Neural crest cell (in vitro differentiated cells): ENCODE measurements around the gene SH2D7. TPM values are rescaled to one million over a fixed set of nuclear protein-coding genes. Genes with fewer than 3 reads are reported as not detected.
"Not testable (repeated sequence)": the region's sequence is repeated elsewhere in the genome, so short reads cannot be mapped to it uniquely, and the experiment has no call there.

ENCODE experiments used
- DNase-seq: peaks from one replicate; pipeline ENCODE4 v3.0.0; 2021; ENCODE audit warnings: low read depth, mixed read lengths, low spot score
- H3K27ac Mint-ChIP-seq: one replicate; pipeline ENCODE4 v1.8.0; 2021; ENCODE audit warnings: mild to moderate bottlenecking, mixed read lengths; ENCODE audit not compliant: unreplicated experiment
- H3K27me3 Mint-ChIP-seq: 2 replicates; pipeline ENCODE4 v1.8.0; 2021; ENCODE audit warnings: low read depth, mild to moderate bottlenecking, mixed read lengths
- H3K36me3 Mint-ChIP-seq: 2 replicates; pipeline ENCODE4 v1.8.0; 2021; ENCODE audit warnings: low read depth, mild to moderate bottlenecking, mixed read lengths
- H3K4me1 Mint-ChIP-seq: 2 replicates; pipeline ENCODE4 v1.8.0; 2021; ENCODE audit warnings: mixed read lengths
- H3K4me3 Mint-ChIP-seq: one replicate; pipeline ENCODE4 v1.8.0; 2021; ENCODE audit warnings: mild to moderate bottlenecking, mixed read lengths
- H3K9me3 Mint-ChIP-seq: 2 replicates; pipeline ENCODE4 v1.8.0; 2021; ENCODE audit warnings: mixed read lengths
- CTCF ChIP-seq: fragments of 200-600 bp; sonication (generic); conservative IDR thresholded peaks from 2 replicates; pipeline ENCODE4 v1.5.0; 2021; ENCODE audit warnings: antibody characterized with exemption, mild to moderate bottlenecking
- total RNA-seq: library from RNA; stranded (reverse); gene quantifications from 2 replicates; pipeline ENCODE4 v1.2.1, GENCODE V29; 2021

Gene SH2D7
- total RNA-seq, 1 donor from 2014 or later, result not detected

DNA sequence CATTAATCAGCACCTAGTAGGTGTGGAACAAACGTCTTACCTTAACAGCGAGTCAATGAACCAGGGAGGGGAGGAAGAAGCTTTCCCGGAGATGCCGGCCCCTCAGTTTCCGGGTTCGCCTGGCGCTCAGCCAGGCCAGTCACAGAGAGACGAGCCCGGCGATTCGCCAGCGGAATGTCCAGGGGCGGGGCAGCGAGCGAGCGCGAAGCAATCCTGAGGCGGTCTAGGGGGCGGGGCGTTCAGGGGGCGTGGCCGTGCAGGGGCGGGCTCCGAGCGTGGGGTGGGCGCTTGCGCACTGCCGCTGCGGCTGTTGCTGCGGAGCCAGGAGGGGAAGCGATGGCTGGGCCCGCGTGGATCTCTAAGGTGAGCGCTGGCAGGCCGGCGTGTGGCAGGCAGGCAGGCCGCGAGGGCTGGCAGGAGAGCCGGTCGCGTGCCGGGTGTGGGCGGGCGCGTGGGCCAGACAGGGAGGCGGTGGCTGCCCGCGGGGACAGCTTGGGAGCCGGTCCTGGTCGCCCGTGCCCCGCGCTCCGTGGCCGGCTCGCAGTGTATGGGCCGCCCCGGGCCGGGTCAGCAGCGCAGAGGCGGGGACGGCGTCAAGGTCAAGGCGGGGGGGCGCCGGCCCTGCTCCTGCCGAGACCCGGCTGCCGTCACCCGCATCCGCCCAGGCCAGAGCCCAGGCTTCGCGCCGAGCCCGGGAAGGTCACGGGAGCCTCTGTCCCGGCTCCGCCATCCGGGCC lies 56.9 kb downstream of the SH2D7 start, which contains the start of gene IDH3A:
IDH3A (plus strand) TSS at position 295 of the 737 bp plus-strand sequence; CDS start at position 337, 42 bp downstream.
- peak; percentile 100 for DNase-seq
- peak within 1 kb of the TSS; percentile 92 for H3K27ac Mint-ChIP-seq
- no peaks in the 10 kb centered on the region for H3K27me3 Mint-ChIP-seq
- H3K36me3 Mint-ChIP-seq, result peaks cover 2% of the 10 kb centered on the region
- no peaks in the 10 kb centered on the region for H3K9me3 Mint-ChIP-seq
- TF ChIP-seq CTCF, result no peak
- peak within 1 kb of the TSS; percentile 99 for H3K4me3 Mint-ChIP-seq
- H3K4me1 Mint-ChIP-seq, result peaks cover 28% of the 10 kb centered on the region

- peaks cover 2% of the 10 kb centered on the region for H3K36me3 Mint-ChIP-seq
- no peaks in the 10 kb centered on the region for H3K9me3 Mint-ChIP-seq
- DNase-seq, result no peak
- no peak for TF ChIP-seq CTCF
- H3K4me1 Mint-ChIP-seq, result peaks cover 28% of the 10 kb centered on the region
- no peaks in the 10 kb centered on the region for H3K27me3 Mint-ChIP-seq
- H3K27ac Mint-ChIP-seq, result peak overlapping the region; percentile 73
- H3K4me3 Mint-ChIP-seq, result peak overlapping the region; percentile 94
Observed at GRCh38 chr15:78149805-78150751, 57.7 kb downstream of the SH2D7 start.

- H3K36me3 Mint-ChIP-seq, H3K27me3 Mint-ChIP-seq, H3K9me3 Mint-ChIP-seq, H3K27ac Mint-ChIP-seq, DNase-seq: not testable (repeated sequence)
- H3K4me3 Mint-ChIP-seq, result peak overlapping the region; percentile 94
- H3K4me1 Mint-ChIP-seq, result peaks cover 28% of the 10 kb centered on the region
Observed at GRCh38 chr15:78151075-78151474, 58.7 kb downstream of the SH2D7 start.

Other genes starting within 250 kb of the SH2D7 start
- gene TBC1D2B, start 14.8 kb upstream of the SH2D7 start, total RNA-seq, result 19.7 and 21.8 TPM in 2 replicates
- 36.5 and 37.7 TPM in 2 replicates for gene CIB2, start 38.9 kb downstream of the SH2D7 start, total RNA-seq
- 41.5 and 47.9 TPM in 2 replicates for gene IDH3A, start 56.8 kb downstream of the SH2D7 start, total RNA-seq
- 4.9 and 5.5 TPM in 2 replicates for gene ACSBG1, start 142.0 kb downstream of the SH2D7 start, total RNA-seq
- gene DNAJA4, start 172.0 kb downstream of the SH2D7 start, total RNA-seq, result not detected in 2 replicates
- 55.3 and 56.0 TPM in 2 replicates for gene SKIC8, start 207.0 kb downstream of the SH2D7 start, total RNA-seq
- gene CRABP1, start 247.8 kb downstream of the SH2D7 start, total RNA-seq, result 753 and 803 TPM in 2 replicates